Choroid plexus epithelial cell (primary cell): ENCODE measurements around the gene LOXHD1.

Experiments
- DNase-seq: peaks from one replicate; pipeline ENCODE4 v3.0.0-alpha.2; 2010; ENCODE audit warnings: low read depth
- H3K4me3 ChIP-seq: 2 replicates; pipeline ENCODE4 v1.5.1; 2011; ENCODE audit warnings: low read depth, mild to moderate bottlenecking, control low read depth, low read length, moderate library complexity
- CTCF ChIP-seq: conservative IDR thresholded peaks from 2 replicates; pipeline ENCODE4 v1.5.1; 2011; ENCODE audit warnings: low read depth, mild to moderate bottlenecking, control low read depth, inconsistent platforms, low read length, moderate library complexity

LOXHD1 gene

DNA sequence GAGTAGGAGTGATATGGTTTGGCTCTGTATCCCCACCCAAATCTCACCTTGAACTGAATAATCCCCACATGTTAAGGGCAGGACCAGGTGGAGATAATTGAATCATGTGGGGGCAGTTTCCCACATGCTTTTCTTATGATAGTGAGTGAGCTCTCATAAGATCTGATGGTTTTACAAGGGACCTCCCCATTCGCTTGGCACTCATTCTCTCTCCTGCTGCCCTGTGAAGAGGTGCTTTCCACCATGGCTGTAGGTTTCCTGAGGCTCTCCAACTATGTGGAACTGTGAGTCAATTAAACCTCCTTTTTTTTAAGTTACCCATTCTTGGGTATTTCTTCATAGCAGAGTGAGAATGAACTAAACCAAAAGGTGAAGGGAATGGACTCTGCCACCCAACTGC lies 207.5 kb downstream of the LOXHD1 start:
- no peak overlapping the region for H3K4me3 ChIP-seq
- no peak for DNase-seq
- TF ChIP-seq CTCF = no peak

- no peak overlapping the region for H3K4me3 ChIP-seq
- no peak for TF ChIP-seq CTCF
- peak; percentile 22 for DNase-seq
These were observed 208.0 kb downstream of the LOXHD1 start for GRCh38 chr18:46449033-46449432.

GRCh38 chr18:46448347-46448746 lies 208.7 kb downstream of the LOXHD1 start:
- H3K4me3 ChIP-seq = no peak overlapping the region
- TF ChIP-seq CTCF = no peak
- DNase-seq = no peak

GRCh38 chr18:46447792-46448191 lies 209.2 kb downstream of the LOXHD1 start:
- no peak overlapping the region for H3K4me3 ChIP-seq
- no peak for TF ChIP-seq CTCF
- DNase-seq = no peak

DNA sequence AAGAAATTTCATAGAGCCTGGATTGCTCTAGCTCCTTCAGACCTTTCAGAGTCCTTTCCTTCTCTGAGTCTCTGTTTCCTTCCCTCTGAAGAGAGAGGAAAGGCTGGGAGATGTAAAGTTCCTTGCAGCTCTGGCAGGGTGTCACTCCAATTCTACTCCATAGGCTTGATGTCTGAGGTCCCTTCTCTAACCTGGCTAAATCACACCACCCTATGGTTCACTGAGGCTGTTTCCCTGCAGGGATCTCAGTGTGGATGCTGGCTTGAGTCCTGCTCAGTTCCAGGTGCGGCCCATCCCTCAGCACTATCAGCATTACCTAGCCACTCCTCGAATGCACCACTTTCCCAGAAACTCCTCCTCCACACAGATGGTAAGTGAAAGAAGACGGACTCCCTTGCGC lies 209.7 kb downstream of the LOXHD1 start:
- no peak for DNase-seq
- H3K4me3 ChIP-seq = no peak overlapping the region
- TF ChIP-seq CTCF = no peak

DNA sequence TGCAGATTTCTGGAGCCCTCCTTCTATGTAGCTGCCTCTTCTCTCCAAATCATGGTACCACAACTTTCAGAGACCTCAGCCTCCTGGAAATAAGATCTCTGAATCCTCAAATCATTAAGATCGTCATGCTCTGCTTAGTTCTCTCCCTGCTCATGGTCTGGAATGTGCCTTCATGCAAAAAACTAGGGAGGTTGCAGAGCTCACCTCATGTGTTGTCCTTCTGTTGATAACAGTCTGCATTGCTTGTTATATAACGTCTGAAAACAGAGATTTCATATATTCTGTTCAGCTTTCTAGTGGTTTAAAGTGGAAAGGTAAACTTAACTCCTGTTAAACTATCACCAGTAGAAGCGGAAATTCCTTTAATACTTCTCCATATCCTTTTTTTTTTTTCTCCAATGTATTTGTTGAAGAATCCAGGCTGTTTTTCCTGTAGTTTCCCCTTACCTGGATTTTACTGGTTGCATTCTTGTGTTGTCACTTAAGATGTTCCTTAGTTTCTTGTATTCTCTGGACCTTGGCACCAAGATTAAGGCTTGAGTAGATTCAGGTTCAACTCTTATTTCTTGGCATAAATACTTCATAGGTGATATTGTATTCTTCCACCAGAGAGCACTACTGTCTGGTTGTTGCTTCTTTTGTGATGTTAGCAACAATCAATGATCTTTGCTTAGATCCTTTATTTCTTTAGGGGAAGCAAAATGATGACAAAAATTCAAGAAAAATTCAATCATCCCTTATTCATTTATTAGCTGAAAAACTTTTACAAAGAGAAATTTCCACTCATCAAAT lies 211.3 kb downstream of the LOXHD1 start:
- no peak for DNase-seq
- TF ChIP-seq CTCF = no peak

DNA sequence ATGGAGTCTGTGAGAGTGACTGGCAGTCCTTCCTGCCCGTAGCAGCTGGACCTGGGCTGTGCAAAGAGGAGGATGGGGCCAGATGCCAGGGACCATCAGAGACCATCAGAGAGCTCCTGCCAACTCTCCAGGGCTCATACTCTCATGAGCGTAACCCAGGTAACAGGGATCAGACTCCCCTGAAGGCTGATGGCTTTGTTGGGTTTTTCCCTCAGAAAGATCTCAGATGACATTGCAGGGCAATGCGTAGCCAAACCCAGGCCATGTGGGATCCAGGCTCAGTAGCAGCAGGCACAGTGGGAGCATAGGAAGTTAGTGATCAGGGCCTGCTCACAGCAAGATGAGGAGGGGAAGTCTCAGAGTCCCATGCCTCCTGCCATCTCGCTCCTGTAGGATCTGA lies 218.0 kb downstream of the LOXHD1 start:
- DNase-seq = no peak
- no peak overlapping the region for H3K4me3 ChIP-seq
- no peak for TF ChIP-seq CTCF

More for the DNA sequence above, 211.3 kb downstream of the LOXHD1 start:
- no peak overlapping the region for H3K4me3 ChIP-seq
